ENCODE measurements around the gene PHF21A. TPM values are rescaled to one million over a fixed set of nuclear protein-coding genes. Genes with fewer than 3 reads are reported as not detected.

Gene PHF21A
- total RNA-seq, 4 donors from 2014 or later = 34.4 to 58.6 (median 47.7) TPM

DNA sequence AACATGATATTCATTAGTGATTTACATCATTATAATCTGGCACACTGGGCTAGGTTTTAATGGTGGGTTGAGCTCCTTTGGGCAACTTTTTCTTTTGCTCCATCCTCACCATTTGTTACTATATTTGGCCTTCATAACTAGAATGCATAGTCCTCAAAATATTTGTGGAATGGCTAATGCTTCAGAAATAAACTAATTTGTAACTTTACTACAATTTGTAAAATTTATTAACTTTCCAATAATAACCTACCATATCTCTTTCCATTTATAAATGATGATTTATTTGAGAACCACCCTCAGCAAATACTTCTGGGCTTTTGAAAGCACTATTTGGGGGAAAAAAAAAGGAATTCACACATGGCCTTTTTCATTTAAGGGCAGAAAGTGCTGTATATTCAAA, 119.1 kb downstream of the PHF21A start:
- TF ChIP-seq, protein P1, sequence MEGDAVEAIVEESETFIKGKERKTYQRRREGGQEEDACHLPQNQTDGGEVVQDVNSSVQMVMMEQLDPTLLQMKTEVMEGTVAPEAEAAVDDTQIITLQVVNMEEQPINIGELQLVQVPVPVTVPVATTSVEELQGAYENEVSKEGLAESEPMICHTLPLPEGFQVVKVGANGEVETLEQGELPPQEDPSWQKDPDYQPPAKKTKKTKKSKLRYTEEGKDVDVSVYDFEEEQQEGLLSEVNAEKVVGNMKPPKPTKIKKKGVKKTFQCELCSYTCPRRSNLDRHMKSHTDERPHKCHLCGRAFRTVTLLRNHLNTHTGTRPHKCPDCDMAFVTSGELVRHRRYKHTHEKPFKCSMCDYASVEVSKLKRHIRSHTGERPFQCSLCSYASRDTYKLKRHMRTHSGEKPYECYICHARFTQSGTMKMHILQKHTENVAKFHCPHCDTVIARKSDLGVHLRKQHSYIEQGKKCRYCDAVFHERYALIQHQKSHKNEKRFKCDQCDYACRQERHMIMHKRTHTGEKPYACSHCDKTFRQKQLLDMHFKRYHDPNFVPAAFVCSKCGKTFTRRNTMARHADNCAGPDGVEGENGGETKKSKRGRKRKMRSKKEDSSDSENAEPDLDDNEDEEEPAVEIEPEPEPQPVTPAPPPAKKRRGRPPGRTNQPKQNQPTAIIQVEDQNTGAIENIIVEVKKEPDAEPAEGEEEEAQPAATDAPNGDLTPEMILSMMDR (IDR thresholded peaks at IDR 0.05; ENCODE audit: low read depth) = no peak

DNA sequence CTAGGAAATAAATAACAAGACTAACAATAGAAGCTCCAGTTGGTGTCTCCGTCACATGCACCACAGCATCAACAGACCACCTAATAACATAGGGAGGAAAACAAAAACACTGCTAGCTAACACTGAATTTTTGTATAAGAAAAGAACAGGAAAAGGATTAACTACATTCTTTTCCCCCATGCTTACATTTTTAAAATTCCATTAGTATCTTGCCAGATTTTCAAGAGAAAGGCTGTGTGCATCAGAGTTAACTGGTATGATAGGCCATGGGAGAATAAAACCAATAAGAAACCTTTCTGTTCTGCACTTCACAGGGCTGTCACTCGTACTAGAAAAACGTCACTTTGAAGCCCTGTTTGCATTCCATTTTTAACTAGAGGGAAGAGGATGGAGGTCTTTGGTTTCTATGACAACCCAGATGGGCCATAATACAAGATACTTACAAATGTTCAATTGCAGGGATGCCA, 119.8 kb downstream of the PHF21A start:
- TF ChIP-seq, protein P1 (IDR thresholded peaks at IDR 0.05; ENCODE audit: low read depth) = no peak

DNA sequence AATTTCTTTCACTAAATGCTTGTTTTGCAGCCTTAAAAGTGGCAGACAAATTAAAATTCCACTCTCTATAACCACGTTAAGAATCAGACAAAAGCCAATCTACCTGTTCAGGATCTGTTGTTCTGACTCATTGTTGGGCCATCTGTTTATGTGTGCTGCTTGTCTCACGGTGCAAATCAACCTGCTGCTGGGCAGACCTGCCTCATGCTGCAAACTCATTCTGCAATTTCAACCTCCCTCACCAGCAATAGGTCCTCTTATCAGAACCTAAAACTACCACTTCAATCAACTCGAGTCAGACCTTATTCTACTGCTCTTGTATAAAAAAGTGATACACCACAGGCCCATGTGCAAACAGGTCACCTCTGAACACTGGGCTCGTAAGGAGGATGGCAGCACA, 123.7 kb downstream of the PHF21A start:
- TF ChIP-seq, protein P1 (IDR thresholded peaks at IDR 0.05; ENCODE audit: low read depth) = no peak

DNA sequence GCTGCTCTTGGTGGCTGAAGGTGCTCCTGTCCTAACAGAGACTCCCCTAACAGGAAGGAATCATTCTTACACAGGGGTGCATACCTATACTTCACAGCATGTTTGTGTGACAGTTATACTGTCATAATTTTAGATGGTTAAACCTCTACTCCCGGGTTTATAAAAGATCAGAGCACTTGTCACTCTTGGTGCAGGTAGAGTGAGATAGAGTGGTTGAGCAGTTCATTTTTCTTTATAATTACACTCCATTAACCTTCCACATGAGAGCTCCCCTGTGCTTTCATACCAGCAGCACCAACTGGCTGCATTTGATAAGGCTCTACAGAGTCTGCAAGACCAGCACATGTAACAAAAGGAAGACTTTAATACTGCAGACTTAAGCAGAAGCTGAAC, 125.9 kb downstream of the PHF21A start:
- TF ChIP-seq, protein P1 (IDR thresholded peaks at IDR 0.05; ENCODE audit: low read depth) = no peak

DNA sequence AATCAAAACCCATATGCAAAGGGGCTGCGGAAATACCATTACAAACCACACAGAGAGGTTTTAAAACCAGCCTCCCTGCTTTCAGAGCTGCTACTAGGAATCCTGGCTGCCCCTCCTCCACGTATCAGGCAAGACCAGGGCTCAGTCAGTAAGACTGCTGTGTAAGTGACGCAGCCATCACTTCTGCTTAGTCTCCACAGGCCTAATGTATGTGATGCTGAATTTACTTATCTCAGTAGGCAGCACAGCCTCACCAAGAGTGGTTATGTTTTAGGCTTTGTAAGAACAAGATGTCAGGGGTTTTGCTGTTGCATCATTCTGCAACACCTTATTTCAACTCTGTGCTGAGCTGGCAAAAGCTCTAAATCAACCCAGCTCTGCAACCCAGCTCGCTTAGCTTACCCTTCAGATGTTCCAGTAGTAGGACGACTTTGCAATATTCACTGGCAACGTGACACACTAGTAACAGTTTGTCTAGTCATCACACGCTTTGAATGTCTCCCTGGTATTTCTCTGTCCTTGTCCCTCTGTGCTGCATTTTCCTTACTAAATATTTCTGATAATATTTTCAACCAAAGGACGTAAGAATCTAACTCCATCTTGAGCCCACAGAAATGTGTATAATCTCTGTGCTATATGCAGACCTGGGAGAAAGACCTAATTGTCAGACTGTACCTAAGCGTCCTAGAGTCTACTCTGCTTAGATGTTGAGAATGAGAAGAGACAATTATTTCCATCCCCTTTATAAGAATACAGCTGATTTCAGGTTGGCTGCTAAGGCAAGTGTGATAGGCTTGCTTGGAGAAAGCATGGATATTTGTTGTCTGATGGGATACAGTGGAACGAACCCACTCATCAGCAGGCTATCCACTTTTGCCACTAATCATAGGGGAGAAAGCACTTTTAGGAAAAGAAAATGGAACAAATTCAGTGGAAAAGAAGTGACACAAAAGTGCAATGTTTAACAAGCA, 126.6 kb downstream of the PHF21A start:
- TF ChIP-seq, protein P1 (IDR thresholded peaks at IDR 0.05; ENCODE audit: low read depth) = no peak

DNA sequence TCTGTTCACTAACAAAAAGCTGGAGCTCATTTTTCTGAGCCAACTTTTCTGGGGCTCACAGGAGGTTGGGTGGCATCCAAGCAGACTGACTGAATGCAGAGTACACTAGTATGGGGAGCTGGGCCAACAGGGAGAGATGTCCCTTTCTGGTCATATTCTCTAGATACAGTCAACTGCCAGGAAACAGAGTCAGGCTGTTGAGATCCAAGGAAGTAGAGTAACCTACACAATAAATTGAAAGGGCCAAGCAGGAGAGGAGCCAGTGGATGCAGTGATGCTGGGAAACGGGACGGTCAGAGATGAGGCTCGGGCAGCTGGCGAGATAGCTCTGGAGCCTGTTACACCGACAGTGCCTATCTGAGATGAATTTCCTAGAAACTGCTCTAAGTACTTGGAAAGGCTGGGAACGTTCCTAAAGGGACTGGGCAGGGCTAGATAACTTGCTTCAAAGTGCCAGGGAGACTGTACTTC, 127.7 kb downstream of the PHF21A start:
- TF ChIP-seq, protein P1 (IDR thresholded peaks at IDR 0.05; ENCODE audit: low read depth) = no peak

DNA sequence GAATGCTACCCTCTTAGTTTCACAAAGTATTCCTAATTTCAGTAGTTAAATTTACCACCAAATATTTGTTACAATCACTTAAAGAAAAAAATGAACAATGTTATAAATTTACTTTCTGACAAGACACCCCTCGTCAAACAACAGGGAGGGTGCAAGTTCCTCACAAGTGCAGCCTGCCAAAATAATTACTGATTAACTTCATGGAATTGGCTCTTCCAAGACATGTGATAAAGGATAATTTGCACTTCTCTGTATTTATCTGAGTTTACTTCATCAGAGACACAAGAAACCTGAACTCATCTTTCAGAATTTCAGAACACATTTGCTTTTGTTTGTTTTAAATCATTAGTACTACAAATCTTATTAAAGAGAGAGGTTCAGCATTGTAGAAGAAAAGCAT, 132.3 kb downstream of the PHF21A start:
- TF ChIP-seq, protein P1 (IDR thresholded peaks at IDR 0.05; ENCODE audit: low read depth) = no peak
